Stimulated activated naive B cell treated with anti-CD40 and anti-IgM and Interleukin-4, amounts not matched to agents 10 μg/mL and 1 μg/mL and 100 μg/mL, for 72 hours (primary cell): ENCODE data around the gene ACKR1.
A peak's percentile ranks its signal among the peaks of the same experiment; 100 is the strongest.

ENCODE experiments used
- ATAC-seq, 2 donors: fragments of 150-1000 bp; cut with Tn5 transposase; replicated peaks; 2 replicates each; pipeline ENCODE4 v1.10.0; 2021; ENCODE audit warnings: moderate library complexity in 1 of 2
- DNase-seq: peaks from one replicate; pipeline ENCODE4 v3.0.0; 2021
- H3K27ac Mint-ChIP-seq: one replicate; pipeline ENCODE4 v1.8.0; 2022; ENCODE audit warnings: mild to moderate bottlenecking, mixed read lengths
- H3K27me3 Mint-ChIP-seq, 2 donors: one replicate each; pipeline ENCODE4 v1.8.0; 2022; ENCODE audit warnings: mixed read lengths in 2 of 2
- H3K36me3 Mint-ChIP-seq, 2 donors: one replicate each; pipeline ENCODE4 v1.8.0; 2022; ENCODE audit warnings: mixed read lengths in 2 of 2, mild to moderate bottlenecking in 1 of 2
- H3K4me1 Mint-ChIP-seq, 2 donors: one replicate each; pipeline ENCODE4 v1.8.0; 2022; ENCODE audit warnings: mixed read lengths in 2 of 2, mild to moderate bottlenecking in 1 of 2
- H3K4me3 Mint-ChIP-seq, 2 donors: one replicate each; pipeline ENCODE4 v1.8.0; 2022; ENCODE audit warnings: mild to moderate bottlenecking in 2 of 2, mixed read lengths in 2 of 2, moderate library complexity in 1 of 2
- H3K9me3 Mint-ChIP-seq, 2 donors: one replicate each; pipeline ENCODE4 v1.8.0; 2022; ENCODE audit warnings: mixed read lengths in 2 of 2, mild to moderate bottlenecking in 1 of 2

ACKR1 gene

DNA sequence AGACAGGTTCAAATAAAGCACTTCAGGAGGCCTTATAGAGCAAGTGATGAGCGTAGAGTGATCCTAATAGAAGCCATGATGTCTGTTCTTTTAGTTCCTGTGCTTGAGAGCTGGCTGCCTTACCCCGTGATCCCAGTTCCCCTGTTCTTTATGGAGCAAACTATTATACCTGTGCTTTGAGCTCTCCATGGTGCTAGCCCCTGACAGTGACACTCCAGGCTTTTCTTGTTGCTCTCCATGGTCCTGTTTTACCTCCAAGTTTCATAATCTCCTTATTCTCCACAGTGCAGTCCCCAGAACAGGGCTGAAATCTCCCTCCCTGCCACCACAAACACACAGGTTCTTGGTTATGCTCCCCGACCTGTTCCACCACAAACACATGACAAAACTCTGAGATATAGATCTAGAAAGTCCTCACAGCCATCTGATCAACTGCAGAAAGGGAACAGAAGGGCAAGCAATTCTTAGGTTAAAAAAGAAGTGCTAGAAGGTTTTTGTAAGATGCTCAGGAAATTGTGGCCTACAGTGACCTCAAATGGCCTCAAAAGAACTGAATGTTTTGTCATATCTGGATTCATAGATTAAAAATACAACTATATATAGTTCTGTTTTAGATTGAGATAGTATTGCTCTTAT lies 27.3 kb upstream of the ACKR1 start:
- Mint-ChIP-seq H3K27ac (no peak overlapping the region), H3K36me3 (peaks cover 0 to 5% of the 10 kb centered on the region in 2 donors), H3K9me3 (no peaks in the 10 kb centered on the region), H3K4me1 (peaks cover 15% of the 10 kb centered on the region in 2 donors), H3K4me3 (no peak overlapping the region), H3K27me3 (peaks cover 41 to 55% of the 10 kb centered on the region in 2 donors)
- DNase-seq, result no peak
- ATAC-seq, result peak in 1 of 2 donors; percentile 27

DNA sequence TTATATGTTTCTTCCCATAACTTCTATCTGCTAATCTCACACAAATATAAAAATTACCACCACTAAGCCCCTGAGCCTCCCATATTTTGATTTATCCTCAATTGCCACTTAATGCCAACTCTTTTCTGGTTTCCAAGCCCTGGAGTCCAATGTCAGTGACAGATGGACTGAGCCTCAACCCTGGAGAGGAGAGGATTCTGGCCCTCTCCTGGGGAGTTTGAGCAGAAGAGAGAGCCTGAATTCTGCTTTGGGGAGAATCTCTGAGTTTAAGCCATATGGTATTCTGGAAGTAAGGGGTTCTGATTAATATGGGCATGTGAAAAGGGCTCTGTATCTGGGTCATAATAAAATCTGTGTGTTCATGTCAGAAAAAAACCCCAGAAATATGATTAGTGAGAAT lies 24.8 kb upstream of the ACKR1 start:
- Mint-ChIP-seq H3K27ac (no peak overlapping the region), H3K27me3 (peaks cover 26 to 37% of the 10 kb centered on the region in 2 donors), H3K4me3 (no peak overlapping the region), H3K4me1 (peaks cover 0 to 5% of the 10 kb centered on the region in 2 donors), H3K9me3 (no peaks in the 10 kb centered on the region), H3K36me3 (peaks cover 0 to 5% of the 10 kb centered on the region in 2 donors)
- ATAC-seq, result no peak
- no peak for DNase-seq

DNA sequence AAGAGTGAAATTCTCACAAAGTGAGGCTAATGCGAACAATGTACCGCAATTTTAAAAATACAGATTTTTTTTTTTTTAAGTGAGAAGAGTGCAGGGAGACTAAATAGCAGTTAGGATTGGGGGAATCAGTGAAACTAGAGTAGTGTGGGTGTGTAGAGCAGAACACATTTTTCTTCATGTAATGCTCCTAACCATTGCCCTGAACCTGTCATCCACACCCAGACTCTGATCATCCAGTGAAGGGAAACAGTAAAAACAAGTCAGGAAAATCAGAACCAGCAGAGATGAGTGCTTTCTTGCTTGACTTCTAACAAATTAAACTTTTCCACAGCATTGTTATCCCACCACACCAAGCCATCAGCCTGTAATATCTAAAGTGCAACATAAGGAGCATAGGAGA lies 24.2 kb upstream of the ACKR1 start:
- Mint-ChIP-seq H3K27me3 (peaks cover 22 to 30% of the 10 kb centered on the region in 2 donors), H3K36me3 (peaks cover 0 to 5% of the 10 kb centered on the region in 2 donors), H3K27ac (no peak overlapping the region), H3K4me1 (peaks cover 0 to 5% of the 10 kb centered on the region in 2 donors), H3K4me3 (no peak overlapping the region), H3K9me3 (no peaks in the 10 kb centered on the region)
- ATAC-seq (no peak), DNase-seq (no peak)

DNA sequence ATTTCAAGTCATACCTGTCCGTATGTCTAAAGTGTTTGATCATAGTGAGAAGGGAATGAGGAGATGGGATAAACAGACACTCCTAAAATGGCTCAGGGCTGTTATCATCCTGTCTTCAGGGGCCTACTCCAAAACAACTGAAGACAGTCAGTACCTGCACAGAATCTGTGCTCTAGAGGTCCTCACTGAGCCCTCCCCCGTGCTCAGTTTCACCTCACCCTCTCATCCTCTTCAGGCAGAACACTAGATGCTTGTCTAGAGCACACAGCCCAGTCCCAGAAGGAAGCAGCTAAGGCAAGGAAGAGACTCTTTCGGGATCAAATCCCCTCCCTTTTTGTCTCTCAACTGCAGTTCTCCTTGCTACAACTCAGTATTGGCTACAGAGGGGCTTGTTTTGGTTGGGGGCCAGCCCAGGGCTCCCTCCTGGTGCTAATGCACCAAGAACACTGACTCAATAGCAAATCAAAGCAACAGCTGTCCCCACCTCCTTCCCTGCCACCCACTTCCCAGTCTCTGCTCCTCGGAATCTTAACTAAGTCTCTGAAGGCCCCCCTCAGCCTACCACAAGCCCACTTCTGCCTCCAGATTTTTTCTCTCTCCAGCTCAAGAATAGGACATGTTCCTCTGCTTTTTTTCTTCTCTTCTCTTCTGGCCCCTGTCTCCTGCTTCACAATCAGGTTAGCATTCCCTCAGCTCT lies 23.2 kb upstream of the ACKR1 start:
- Mint-ChIP-seq H3K36me3 (peaks cover 0 to 5% of the 10 kb centered on the region in 2 donors), H3K4me3 (no peak overlapping the region), H3K4me1 (peaks cover 0 to 5% of the 10 kb centered on the region in 2 donors), H3K27me3 (peaks cover 22 to 28% of the 10 kb centered on the region in 2 donors), H3K9me3 (no peaks in the 10 kb centered on the region), H3K27ac (no peak overlapping the region)
- ATAC-seq, result no peak
- no peak for DNase-seq

DNA sequence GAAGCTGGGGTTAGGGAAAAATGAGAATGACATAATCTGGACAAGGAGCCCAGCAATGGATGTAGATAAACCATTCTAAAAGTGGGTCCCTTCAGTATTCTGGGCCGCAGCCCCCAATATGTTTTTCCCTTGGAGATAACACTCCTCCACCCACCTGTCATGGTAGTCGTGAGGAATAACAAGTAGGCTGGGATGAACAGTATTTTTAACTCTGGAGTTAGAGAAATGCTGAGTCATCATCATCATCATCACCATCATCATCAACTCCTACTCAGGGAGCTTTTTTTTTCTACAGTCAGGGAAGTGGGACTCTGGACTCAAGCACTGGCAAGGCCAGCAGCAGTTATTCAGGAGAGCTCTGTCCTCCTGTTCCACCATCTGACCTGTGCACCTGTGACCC lies 20.5 kb upstream of the ACKR1 start:
- no peaks in the 10 kb centered on the region for H3K9me3 Mint-ChIP-seq
- H3K4me1 Mint-ChIP-seq, result peaks cover 19 to 21% of the 10 kb centered on the region in 2 donors
- DNase-seq (no peak), ATAC-seq (no peak)
- peaks cover 26 to 31% of the 10 kb centered on the region in 2 donors for H3K27me3 Mint-ChIP-seq
- no peak overlapping the region for H3K4me3 Mint-ChIP-seq
- H3K27ac Mint-ChIP-seq, result no peak overlapping the region
- H3K36me3 Mint-ChIP-seq, result peaks cover 0 to 5% of the 10 kb centered on the region in 2 donors

DNA sequence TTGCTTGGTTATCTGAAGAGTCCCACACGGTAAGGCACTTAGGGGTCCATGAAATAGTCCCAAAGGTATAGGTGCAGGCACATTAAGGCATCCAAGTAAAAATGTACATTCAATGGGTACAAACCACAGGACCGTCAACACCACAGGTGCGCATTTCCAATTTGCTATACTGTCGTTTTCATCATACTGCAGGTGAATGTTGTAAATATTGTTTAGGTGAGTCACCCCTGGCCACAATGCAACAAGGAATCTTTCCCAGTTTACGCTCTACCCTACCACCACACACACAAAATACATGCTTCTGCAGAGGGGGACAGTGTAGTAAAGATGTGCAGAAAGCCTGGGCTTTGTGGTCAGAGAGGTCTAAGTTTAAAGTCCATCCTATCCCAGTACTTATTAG lies 19.6 kb upstream of the ACKR1 start:
- Mint-ChIP-seq H3K36me3 (peaks cover 0 to 5% of the 10 kb centered on the region in 2 donors), H3K4me1 (peaks cover 26 to 28% of the 10 kb centered on the region in 2 donors), H3K27ac (no peak overlapping the region), H3K4me3 (no peak overlapping the region), H3K9me3 (no peaks in the 10 kb centered on the region), H3K27me3 (peaks cover 32 to 33% of the 10 kb centered on the region in 2 donors)
- ATAC-seq (no peak), DNase-seq (no peak)

DNA sequence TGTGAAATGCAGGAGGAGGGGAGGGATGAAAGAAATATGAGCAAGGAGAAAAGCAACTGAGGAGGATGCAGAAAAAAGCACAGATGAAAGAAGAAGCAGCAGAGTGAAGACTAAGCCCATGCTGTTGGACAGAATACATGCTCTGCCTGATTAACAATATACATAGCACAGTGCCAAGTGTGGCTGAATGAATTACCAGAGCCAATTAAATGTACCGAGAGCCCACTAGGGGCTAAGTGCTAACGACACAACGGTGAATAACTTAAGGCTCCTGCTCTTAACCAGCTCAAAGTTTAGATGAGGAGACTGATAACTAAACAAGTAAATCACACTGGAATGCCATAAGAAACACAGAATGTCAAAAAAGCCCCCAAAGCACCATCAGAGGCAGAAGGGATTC lies 17.6 kb upstream of the ACKR1 start:
- ATAC-seq (peak in 1 of 2 donors; percentile 26), DNase-seq (no peak)
- H3K36me3 Mint-ChIP-seq, result peaks cover 0 to 2% of the 10 kb centered on the region in 2 donors
- peaks cover 24 to 28% of the 10 kb centered on the region in 2 donors for H3K4me1 Mint-ChIP-seq
- no peak overlapping the region for H3K27ac Mint-ChIP-seq
- H3K9me3 Mint-ChIP-seq, result no peaks in the 10 kb centered on the region
- peaks cover 29 to 37% of the 10 kb centered on the region in 2 donors for H3K27me3 Mint-ChIP-seq
- H3K4me3 Mint-ChIP-seq, result peak overlapping the region in 1 of 2 donors; percentile 18

DNA sequence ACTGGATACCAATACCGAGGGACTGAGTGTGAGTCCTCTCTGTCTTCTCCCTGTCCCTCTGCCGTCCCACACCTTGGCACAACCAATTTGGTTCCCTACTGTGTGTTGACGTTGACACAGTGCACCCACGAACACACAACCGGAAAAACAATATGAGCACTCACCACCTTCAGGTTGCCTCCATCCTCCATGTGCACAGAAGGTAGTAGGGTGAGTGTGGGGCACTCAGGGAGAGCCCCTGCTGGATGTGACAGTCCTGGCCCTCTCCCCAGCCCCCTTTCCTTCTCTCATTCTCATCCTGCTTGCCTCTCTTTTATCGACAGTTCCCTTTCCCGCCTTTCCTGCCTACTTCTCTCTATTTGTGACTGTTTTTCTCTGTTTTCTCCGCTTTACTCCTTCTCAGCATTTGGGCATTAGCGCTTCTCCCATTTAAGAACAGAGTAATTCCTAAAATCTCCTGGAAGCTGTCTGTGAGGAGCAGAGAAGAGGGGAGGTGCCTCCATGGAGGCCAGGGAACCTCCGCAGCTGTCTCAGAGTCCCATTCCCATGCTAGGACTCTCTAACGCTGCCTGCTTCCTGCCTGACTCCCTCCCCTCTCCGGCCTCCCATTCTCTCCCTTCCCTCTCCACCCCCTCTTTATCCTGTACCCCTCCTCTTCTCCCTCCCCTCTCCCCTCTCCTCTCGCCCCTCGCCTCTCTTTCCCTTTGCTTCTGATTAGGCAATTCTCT lies 16.9 kb upstream of the ACKR1 start:
- ATAC-seq (peak in 1 of 2 donors; percentile 26), DNase-seq (no peak)
- H3K9me3 Mint-ChIP-seq, result no peaks in the 10 kb centered on the region
- H3K36me3 Mint-ChIP-seq, result no peaks in the 10 kb centered on the region
- H3K4me1 Mint-ChIP-seq, result peaks cover 24 to 28% of the 10 kb centered on the region in 2 donors
- H3K27me3 Mint-ChIP-seq, result peaks cover 31 to 36% of the 10 kb centered on the region in 2 donors
- H3K27ac Mint-ChIP-seq, result peak overlapping the region; percentile 95
- H3K4me3 Mint-ChIP-seq, result peak overlapping the region; percentile 84

DNA sequence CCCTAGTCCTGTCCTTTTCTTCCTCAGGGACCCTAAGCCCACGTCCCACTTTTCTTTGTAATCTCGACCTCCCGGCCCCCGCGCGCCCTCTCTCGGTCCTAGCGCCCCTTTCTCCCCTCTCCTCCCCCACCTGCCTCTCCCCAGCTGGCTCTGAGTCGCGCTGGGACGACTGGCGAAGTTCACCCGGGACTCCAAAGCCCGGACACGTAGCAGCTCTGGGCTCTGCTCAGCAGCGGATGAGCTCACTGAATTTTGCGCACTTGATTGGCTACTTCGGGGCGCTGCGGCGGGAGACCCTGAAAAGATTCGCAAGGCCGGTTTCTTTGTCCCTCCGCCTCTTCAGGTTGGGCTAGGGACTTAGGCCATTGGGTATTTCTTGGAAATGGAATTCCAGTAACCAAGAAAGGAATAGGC lies 16.3 kb upstream of the ACKR1 start:
- Mint-ChIP-seq H3K4me1 (peaks cover 21 to 28% of the 10 kb centered on the region in 2 donors), H3K4me3 (peak overlapping the region; percentile 84), H3K27me3 (peaks cover 32% of the 10 kb centered on the region in 2 donors), H3K36me3 (no peaks in the 10 kb centered on the region), H3K27ac (peak overlapping the region; percentile 95), H3K9me3 (no peaks in the 10 kb centered on the region)
- peak; percentile 96 to 98 for ATAC-seq
- peak; percentile 66 for DNase-seq

DNA sequence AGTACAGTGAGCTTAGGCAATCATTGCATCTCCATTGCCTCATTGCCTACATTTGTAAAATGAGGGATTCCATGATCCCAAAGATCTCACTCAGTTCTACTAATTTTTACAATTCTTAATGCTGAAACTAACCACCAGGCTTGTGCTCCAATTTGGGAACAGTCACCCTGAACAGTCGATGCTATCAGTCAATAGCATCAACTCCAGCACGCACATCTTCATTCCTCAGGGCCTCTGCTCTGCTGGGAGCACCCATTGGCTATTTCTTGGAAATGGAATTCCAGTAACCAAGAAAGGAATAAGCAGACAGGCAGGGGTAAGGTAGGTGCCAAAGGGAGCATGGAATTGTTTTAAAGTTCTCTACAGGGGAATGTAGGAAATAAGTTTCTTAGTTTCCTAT lies 14.2 kb upstream of the ACKR1 start:
- H3K4me3 Mint-ChIP-seq, result no peak overlapping the region
- no peaks in the 10 kb centered on the region for H3K36me3 Mint-ChIP-seq
- peaks cover 35 to 36% of the 10 kb centered on the region in 2 donors for H3K27me3 Mint-ChIP-seq
- H3K27ac Mint-ChIP-seq, result no peak overlapping the region
- H3K9me3 Mint-ChIP-seq, result no peaks in the 10 kb centered on the region
- no peak for DNase-seq
- ATAC-seq, result no peak
- H3K4me1 Mint-ChIP-seq, result peaks cover 21 to 28% of the 10 kb centered on the region in 2 donors

DNA sequence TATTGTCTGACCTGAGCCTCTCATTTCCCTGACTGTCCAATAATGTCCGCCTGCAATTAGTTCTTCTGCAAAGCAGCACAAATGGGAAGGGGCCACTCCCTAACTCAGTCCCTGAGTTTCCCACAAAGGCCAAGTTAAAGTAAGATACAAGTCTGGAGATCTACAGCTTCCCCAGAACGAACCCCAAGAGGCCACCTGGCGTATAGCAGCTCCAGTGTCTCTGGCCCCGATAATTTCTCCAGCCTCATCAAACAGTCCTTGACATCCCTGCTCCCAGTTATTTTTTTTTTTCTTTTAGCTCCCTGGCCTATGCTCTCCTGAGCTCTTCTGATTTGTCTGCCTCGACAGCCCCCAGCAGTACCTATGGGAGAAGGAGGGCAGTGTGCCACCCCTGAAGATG lies 8.1 kb upstream of the ACKR1 start:
- no peak overlapping the region for H3K4me3 Mint-ChIP-seq
- no peaks in the 10 kb centered on the region for H3K36me3 Mint-ChIP-seq
- ATAC-seq (no peak), DNase-seq (no peak)
- H3K9me3 Mint-ChIP-seq, result no peaks in the 10 kb centered on the region
- H3K4me1 Mint-ChIP-seq, result peaks cover 0 to 2% of the 10 kb centered on the region in 2 donors
- peaks cover 48 to 55% of the 10 kb centered on the region in 2 donors for H3K27me3 Mint-ChIP-seq
- H3K27ac Mint-ChIP-seq, result no peak overlapping the region

DNA sequence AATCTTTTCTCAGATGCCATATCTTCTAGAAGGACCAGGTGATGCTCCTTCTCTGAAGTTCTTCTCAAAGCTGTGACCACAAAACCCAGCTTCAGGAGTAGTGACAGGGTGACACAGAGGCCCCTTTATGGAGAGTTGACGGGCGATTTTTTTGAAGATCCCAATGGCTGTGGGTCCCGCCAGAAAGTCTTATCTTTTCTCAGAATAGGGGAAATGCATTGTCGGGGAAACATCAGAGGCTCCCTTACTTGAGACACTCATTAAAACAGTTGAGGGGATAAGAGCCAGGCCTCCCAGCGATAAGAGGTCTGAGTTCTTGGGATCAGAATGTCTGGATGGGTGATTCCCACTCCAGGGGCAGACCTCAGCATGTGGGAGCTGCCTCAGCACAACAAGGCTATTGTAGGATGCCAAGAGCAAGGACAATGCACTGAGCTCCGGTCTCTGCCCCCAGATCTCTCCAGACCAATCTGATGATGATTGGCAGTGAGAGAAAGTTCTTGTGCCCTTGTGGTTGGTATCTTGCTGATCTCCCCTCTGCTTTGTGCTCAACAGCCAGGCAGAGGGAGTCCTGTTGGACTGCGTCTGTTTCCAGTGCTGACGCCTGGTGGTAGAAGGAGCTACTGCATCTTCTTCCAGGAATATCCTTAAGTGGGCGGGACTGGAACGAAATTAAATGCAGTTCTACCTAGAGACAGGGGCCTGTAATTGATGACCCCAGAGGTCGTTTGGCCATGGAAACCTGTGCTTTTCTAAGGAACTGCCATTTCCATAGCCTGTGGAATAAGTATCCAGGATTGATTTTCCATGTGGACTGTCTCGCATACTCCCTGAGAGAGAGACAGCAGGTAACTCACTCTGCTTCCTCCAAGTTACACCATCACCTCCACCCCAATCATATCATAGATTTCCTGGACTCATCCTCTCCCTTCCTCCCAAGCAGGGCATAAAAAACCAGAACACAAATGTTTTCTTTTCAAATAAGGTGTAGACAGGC lies 6.8 kb upstream of the ACKR1 start:
- Mint-ChIP-seq H3K36me3 (no peaks in the 10 kb centered on the region), H3K27me3 (peaks cover 55 to 62% of the 10 kb centered on the region in 2 donors), H3K27ac (no peak overlapping the region), H3K4me1 (peaks cover 0 to 4% of the 10 kb centered on the region in 2 donors), H3K4me3 (no peak overlapping the region), H3K9me3 (no peaks in the 10 kb centered on the region)
- peak; percentile 61 for DNase-seq
- peak; percentile 78 to 88 for ATAC-seq

DNA sequence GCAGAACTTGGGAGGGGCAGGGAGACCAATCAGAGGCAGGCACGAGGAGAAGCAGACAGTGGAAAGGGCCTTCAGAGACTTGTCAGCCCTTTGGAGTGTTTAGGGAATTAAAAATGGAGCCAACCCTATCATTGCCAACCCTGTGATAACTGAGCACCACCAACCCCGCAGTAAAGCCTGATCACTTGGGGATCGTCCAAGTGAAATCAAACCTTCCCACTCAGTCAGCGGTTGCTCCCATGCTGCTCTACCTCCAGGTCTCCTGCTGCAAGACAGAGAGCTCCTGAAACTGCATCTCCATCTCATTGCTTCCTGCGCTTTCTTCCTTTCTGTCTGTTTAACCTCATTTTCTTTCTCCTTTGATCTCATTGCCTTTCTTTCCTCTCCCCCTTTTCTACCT lies 4.8 kb upstream of the ACKR1 start:
- peaks cover 67 to 70% of the 10 kb centered on the region in 2 donors for H3K27me3 Mint-ChIP-seq

More for the DNA sequence above, 4.8 kb upstream of the ACKR1 start:
- ATAC-seq (no peak), DNase-seq (no peak)
- H3K4me1 Mint-ChIP-seq, result peaks cover 8 to 14% of the 10 kb centered on the region in 2 donors
- no peak overlapping the region for H3K27ac Mint-ChIP-seq
- no peaks in the 10 kb centered on the region for H3K36me3 Mint-ChIP-seq
- H3K4me3 Mint-ChIP-seq, result no peak overlapping the region
- H3K9me3 Mint-ChIP-seq, result no peaks in the 10 kb centered on the region
